Measurements from ENCODE around the gene SURF2. TPM values are rescaled to one million over a fixed set of nuclear protein-coding genes. Genes with fewer than 3 reads are reported as not detected.

The SURF2 gene
- total and polyA plus RNA-seq, 9 of the 15 experiments (the other 6 are each of a cell fraction or from before 2014, with no cell fraction given): 5.5 to 82.5 (median 21.3) TPM

DNA sequence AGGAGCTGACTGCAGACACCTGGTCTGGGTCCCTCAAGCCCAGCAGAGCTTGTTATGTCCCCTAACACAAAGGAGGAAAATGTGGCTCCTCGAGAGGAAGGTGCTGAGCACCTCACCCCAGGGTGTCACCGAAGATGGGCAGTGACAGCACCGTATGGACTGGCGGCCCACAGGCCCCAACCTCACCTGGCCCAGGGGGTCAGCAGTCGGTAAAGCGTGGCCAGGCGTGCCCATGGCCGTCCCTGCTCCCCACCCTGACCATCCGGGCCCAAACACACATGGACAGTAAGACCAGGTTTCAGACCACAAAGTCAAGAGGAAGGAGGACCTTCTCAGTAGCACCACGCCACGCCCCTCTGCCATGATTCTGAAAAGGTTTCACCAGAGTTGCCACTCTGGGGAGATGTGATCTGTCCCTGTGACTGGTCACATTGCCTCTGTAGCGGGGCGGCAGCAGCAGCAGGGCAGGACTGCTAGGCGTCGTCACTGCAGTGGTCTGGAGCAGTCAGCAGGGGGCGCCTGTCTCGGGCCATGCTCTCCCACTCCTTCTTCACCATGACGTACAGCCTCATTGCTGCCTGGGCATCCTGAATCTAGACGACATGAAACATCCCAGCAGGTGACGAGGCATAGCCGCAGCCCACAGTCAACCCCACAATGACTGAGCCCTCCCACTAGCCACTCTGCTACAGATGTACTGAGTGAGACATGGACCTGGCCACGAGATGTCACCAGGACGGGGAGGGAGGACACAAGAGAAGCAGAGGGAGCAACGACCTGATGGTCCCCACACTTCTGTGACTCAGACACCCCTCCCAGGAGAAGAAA is 50.3 kb downstream of the SURF2 start (continued):
- TF ChIP-seq, protein P1, sequence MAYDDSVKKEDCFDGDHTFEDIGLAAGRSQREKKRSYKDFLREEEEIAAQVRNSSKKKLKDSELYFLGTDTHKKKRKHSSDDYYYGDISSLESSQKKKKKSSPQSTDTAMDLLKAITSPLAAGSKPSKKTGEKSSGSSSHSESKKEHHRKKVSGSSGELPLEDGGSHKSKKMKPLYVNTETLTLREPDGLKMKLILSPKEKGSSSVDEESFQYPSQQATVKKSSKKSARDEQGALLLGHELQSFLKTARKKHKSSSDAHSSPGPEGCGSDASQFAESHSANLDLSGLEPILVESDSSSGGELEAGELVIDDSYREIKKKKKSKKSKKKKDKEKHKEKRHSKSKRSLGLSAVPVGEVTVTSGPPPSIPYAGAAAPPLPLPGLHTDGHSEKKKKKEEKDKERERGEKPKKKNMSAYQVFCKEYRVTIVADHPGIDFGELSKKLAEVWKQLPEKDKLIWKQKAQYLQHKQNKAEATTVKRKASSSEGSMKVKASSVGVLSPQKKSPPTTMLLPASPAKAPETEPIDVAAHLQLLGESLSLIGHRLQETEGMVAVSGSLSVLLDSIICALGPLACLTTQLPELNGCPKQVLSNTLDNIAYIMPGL (CRISPR knock-in tag; IDR thresholded peaks at IDR 0.05): no peak
- TF ChIP-seq ZNF174 (CRISPR knock-in tag; IDR thresholded peaks at IDR 0.05) (no peak), CBX8 (IDR thresholded peaks at IDR 0.05; ENCODE audit: borderline replicate concordance, extremely low read depth, low read depth, low read length, poor library complexity, severe bottlenecking) (no peak), MYNN (IDR thresholded peaks at IDR 0.05) (no peak), MYNN (CRISPR knock-in tag; IDR thresholded peaks at IDR 0.05) (no peak), SRSF1 (IDR thresholded peaks at IDR 0.05; ENCODE audit: low read depth, low read length) (no peak), GTF2E2 (tag; IDR thresholded peaks at IDR 0.05) (no peak), RFX7 (CRISPR knock-in tag; IDR thresholded peaks at IDR 0.05) (no peak), ZNF274 (IDR thresholded peaks at IDR 0.05; ENCODE audit: borderline replicate concordance, low read depth, low read length) (no peak), LCOR (CRISPR knock-in tag; IDR thresholded peaks at IDR 0.05) (no peak)
- TF ChIP-seq, protein P2, sequence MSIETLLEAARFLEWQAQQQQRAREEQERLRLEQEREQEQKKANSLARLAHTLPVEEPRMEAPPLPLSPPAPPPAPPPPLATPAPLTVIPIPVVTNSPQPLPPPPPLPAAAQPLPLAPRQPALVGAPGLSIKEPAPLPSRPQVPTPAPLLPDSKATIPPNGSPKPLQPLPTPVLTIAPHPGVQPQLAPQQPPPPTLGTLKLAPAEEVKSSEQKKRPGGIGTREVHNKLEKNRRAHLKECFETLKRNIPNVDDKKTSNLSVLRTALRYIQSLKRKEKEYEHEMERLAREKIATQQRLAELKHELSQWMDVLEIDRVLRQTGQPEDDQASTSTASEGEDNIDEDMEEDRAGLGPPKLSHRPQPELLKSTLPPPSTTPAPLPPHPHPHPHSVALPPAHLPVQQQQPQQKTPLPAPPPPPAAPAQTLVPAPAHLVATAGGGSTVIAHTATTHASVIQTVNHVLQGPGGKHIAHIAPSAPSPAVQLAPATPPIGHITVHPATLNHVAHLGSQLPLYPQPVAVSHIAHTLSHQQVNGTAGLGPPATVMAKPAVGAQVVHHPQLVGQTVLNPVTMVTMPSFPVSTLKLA (conservative IDR thresholded peaks at IDR 0.05): peak in 1 of 2 experiments; percentile 38; a peak in 1 of 4 replicates
- TF ChIP-seq, protein P3, sequence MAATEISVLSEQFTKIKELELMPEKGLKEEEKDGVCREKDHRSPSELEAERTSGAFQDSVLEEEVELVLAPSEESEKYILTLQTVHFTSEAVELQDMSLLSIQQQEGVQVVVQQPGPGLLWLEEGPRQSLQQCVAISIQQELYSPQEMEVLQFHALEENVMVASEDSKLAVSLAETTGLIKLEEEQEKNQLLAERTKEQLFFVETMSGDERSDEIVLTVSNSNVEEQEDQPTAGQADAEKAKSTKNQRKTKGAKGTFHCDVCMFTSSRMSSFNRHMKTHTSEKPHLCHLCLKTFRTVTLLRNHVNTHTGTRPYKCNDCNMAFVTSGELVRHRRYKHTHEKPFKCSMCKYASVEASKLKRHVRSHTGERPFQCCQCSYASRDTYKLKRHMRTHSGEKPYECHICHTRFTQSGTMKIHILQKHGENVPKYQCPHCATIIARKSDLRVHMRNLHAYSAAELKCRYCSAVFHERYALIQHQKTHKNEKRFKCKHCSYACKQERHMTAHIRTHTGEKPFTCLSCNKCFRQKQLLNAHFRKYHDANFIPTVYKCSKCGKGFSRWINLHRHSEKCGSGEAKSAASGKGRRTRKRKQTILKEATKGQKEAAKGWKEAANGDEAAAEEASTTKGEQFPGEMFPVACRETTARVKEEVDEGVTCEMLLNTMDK (IDR thresholded peaks at IDR 0.05; ENCODE audit: borderline replicate concordance, insufficient read depth, low read depth, low read length, poor library complexity, severe bottlenecking): peak; percentile 68
- TF ChIP-seq, protein P4, sequence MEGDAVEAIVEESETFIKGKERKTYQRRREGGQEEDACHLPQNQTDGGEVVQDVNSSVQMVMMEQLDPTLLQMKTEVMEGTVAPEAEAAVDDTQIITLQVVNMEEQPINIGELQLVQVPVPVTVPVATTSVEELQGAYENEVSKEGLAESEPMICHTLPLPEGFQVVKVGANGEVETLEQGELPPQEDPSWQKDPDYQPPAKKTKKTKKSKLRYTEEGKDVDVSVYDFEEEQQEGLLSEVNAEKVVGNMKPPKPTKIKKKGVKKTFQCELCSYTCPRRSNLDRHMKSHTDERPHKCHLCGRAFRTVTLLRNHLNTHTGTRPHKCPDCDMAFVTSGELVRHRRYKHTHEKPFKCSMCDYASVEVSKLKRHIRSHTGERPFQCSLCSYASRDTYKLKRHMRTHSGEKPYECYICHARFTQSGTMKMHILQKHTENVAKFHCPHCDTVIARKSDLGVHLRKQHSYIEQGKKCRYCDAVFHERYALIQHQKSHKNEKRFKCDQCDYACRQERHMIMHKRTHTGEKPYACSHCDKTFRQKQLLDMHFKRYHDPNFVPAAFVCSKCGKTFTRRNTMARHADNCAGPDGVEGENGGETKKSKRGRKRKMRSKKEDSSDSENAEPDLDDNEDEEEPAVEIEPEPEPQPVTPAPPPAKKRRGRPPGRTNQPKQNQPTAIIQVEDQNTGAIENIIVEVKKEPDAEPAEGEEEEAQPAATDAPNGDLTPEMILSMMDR (IDR thresholded peaks at IDR 0.05 in 2 of 3, conservative IDR thresholded peaks at IDR 0.05 in 1 of 3; ENCODE audit: insufficient read depth in 2 of 3, low read depth in 1 of 3, low read length in 3 of 3): peak; percentile 86 to 95 (median 87)
- TF ChIP-seq, protein P5, sequence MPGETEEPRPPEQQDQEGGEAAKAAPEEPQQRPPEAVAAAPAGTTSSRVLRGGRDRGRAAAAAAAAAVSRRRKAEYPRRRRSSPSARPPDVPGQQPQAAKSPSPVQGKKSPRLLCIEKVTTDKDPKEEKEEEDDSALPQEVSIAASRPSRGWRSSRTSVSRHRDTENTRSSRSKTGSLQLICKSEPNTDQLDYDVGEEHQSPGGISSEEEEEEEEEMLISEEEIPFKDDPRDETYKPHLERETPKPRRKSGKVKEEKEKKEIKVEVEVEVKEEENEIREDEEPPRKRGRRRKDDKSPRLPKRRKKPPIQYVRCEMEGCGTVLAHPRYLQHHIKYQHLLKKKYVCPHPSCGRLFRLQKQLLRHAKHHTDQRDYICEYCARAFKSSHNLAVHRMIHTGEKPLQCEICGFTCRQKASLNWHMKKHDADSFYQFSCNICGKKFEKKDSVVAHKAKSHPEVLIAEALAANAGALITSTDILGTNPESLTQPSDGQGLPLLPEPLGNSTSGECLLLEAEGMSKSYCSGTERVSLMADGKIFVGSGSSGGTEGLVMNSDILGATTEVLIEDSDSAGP (CRISPR knock-in tag; IDR thresholded peaks at IDR 0.05): no peak
- TF ChIP-seq, protein P6, sequence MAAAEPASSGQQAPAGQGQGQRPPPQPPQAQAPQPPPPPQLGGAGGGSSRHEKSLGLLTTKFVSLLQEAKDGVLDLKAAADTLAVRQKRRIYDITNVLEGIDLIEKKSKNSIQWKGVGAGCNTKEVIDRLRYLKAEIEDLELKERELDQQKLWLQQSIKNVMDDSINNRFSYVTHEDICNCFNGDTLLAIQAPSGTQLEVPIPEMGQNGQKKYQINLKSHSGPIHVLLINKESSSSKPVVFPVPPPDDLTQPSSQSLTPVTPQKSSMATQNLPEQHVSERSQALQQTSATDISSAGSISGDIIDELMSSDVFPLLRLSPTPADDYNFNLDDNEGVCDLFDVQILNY (CRISPR knock-in tag; IDR thresholded peaks at IDR 0.05): no peak
